GM12865 (cell line): ENCODE results near the gene OR52N2.

ENCODE experiments used
- DNase-seq: peaks from one replicate; pipeline ENCODE4 v3.0.0; 2010; ENCODE audit warnings: low read depth
- H3K4me3 ChIP-seq: 2 replicates; pipeline ENCODE4 v1.5.1; 2011; ENCODE audit warnings: mild to moderate bottlenecking, low read depth, low read length, control low read depth
- TF ChIP-seq, protein P1 (sequence below): IDR thresholded peaks from 2 replicates; pipeline ENCODE4 v1.5.1; 2011; ENCODE audit warnings: low read length, control low read depth, low read depth, inconsistent platforms; ENCODE audit not compliant: insufficient read depth; ENCODE audit errors: missing control alignments

The OR52N2 gene

DNA sequence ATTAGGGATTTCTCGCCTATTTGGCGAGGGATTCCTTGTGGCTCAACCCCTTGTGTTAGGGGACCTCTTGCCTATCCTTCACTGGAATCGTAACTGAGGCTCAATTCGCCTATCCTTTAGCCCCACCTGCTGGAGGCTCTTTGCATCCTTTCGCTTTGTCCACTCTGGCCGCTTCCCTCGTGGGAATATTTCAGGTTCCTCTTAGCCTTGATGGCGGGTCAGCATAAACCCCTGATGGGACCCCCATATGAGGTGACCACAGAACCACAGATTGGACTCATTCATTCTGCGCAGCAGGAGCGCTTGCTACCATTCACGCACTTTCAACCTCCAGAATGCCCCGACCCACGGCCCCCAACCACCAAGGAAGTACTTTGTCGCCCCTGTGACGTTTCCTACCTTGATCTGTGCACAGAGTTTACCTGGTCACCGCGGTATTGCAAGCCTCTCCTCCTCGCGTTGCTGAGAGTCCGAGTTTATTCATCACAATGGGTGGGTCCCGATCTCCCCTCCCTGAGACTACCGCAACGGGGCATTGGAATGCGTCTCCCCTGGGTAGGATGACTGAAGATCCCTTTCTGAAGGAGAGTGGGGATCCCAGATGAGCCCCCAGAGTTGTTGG, at the start of gene OR52N2:
OR52N2 (plus strand) TSS at position 425 of the 622 bp plus-strand sequence. CDS start 11,412 bp downstream, outside the sequence.
- TF ChIP-seq, protein P1, sequence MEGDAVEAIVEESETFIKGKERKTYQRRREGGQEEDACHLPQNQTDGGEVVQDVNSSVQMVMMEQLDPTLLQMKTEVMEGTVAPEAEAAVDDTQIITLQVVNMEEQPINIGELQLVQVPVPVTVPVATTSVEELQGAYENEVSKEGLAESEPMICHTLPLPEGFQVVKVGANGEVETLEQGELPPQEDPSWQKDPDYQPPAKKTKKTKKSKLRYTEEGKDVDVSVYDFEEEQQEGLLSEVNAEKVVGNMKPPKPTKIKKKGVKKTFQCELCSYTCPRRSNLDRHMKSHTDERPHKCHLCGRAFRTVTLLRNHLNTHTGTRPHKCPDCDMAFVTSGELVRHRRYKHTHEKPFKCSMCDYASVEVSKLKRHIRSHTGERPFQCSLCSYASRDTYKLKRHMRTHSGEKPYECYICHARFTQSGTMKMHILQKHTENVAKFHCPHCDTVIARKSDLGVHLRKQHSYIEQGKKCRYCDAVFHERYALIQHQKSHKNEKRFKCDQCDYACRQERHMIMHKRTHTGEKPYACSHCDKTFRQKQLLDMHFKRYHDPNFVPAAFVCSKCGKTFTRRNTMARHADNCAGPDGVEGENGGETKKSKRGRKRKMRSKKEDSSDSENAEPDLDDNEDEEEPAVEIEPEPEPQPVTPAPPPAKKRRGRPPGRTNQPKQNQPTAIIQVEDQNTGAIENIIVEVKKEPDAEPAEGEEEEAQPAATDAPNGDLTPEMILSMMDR, result peak; percentile 84
- peak; percentile 81 for DNase-seq
- H3K4me3 ChIP-seq, result peak within 1 kb of the TSS; percentile 77

DNA sequence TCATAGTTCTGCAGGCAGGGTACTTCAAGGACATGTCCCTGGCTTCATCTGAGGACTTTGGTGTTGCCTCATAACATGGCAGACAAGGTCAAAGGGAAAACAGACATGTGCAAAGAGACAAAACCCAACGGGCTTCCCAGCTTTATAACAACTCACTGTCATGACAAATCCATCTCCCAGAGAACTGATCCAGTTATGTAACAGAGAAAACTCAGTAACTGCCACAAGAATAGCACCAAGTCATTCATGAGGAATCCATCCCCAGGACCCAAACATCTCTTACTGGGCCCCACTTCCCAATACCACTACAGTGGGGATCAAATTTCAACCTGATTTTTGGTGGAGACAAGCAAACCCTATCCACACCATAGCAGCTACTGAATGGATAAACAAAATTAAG, 41.7 kb upstream of the OR52N2 start:
- H3K4me3 ChIP-seq, result no peak overlapping the region
- TF ChIP-seq, protein P1, result no peak
- no peak for DNase-seq

DNA sequence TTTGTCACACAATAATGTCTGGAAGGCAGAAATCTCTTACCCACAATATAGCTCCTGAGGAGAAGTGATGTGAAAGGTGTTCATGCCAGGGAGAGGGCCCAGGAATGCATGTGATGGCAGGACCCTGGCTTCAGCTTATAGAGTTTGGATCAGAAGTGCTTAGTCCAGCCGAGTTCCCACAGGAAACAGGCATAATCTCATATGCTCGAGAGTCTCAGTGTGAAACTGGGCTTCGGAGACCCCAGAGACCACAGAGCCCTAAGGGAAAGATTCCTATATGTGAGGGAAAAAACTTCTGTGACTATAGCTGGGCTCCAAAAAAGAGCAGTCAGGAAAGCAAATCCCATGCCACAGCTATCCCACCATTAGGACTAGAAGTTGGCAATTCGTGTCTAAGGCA, 25.5 kb upstream of the OR52N2 start, which contains the start of gene OR52N5:
OR52N5 (minus strand) TSS at position 101 of the 400 bp plus-strand sequence. CDS start 4,721 bp downstream, outside the sequence.
- DNase-seq, result no peak
- H3K4me3 ChIP-seq, result no peak within 1 kb of the TSS
- TF ChIP-seq, protein P1, result no peak

DNA sequence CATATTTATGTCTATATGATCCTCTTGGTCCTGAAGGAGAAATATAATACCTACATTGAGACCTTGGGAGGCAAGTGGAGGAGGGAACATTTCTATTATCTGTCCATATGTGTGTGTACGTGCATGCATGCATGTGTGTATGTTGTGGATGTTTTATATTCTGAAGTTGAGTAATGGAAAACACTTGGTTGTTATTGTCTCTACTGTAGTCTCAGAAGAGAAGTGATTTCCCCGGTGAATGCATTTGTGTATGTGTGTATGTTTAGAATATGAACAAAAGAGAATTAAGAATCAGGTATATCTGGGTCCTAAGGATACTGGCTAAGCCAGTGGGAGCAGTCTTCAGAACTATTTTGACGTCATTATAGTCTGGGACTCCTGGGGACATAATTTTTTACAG, 17.6 kb upstream of the OR52N2 start, which contains the start of gene OR52N1:
OR52N1 (minus strand) TSS at position 101 of the 400 bp plus-strand sequence. CDS start 2,449 bp downstream, outside the sequence.
- TF ChIP-seq, protein P1, result no peak
- DNase-seq, result no peak
- no peak within 1 kb of the TSS for H3K4me3 ChIP-seq

DNA sequence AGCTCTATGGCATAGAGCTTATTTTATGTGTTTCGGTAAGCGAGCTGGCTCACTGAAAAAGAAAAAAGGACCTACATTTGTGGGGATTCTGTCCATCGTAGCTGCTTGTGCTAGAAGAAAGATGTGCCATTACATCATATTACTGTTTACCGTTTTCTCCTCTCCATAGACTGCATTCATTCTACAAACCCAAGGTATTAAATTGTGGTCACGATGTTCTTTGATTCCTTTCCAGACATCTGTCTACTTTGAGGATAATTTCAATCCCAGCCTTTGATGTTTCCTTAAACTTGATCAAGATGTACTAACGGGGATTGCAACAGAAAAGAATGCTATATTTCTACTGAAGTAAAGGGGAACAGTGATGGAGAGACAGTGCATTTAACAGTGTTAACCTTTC, 12.2 kb upstream of the OR52N2 start:
- TF ChIP-seq, protein P1, result no peak
- no peak for DNase-seq
- no peak overlapping the region for H3K4me3 ChIP-seq

DNA sequence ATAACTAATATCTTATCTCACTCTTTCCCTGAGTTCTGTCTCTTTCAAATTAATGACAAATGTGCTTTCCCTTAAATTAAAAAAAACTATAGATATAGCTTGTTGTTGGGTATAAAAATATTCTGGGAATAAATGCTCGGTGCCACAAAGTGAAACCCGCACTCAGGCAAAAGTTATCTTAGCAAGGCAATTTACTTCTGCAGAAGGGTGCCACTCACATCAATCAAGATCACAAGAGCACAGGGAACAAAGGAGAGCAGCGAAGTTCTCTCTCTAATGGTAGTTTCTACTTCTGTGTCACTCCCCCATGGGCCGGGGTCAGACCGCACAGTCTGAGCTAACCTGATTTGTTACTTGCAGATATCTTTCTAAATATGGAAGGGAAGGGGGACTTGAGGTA, 4.7 kb upstream of the OR52N2 start:
- TF ChIP-seq, protein P1, result no peak
- no peak overlapping the region for H3K4me3 ChIP-seq
- DNase-seq, result no peak

DNA sequence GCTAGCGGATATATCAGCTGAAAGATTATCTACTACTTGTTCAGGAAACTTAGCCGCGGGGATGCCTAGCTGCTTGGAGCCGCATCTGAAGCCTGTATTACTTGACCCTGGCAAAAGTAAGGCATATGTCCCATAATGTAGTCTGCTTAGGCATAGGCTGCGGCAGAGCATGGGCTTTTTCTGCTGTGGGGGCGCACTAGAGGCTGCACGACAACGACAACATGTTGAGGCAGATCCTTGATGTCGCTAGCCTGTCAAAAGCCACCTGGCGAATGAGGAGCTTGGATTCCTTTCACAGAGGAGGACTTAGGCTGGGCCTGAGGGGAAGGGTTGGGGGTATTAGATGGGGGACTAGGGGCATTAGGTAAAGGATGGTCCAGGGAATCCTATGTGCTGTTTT, 1.1 kb upstream of the OR52N2 start:
- H3K4me3 ChIP-seq, result no peak overlapping the region
- no peak for DNase-seq
- TF ChIP-seq, protein P1, result no peak
